ENCODE data around the gene CDH9. TPM values are rescaled to one million over a fixed set of nuclear protein-coding genes. Genes with fewer than 3 reads are reported as not detected.
A peak's percentile ranks its signal among the peaks of the same experiment; 100 is the strongest.

Gene CDH9
- total RNA-seq, 1 donor from 2014 or later = 0.68 TPM

DNA sequence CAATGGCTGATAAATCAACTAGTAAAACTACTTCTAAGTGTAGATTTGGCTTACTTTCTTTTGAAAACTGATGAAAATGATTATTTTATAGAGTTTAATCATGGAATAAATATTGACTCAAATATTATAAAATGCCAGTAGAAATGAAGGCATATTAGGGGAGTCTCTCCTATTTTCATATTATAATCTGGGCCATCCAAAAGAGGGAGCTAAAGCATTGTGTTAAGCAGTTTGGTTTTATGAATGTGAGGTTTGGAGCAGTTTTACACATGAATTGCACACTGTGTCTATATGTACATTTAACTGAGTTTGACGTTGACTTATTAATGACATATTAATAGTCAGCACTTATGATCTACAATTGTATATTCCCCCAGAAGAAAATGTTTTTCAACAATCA is 17.4 kb downstream of the CDH9 start:
- H3K27ac Mint-ChIP-seq = no peak overlapping the region
- H3K4me3 Mint-ChIP-seq = no peak overlapping the region
- TF ChIP-seq, protein P1, sequence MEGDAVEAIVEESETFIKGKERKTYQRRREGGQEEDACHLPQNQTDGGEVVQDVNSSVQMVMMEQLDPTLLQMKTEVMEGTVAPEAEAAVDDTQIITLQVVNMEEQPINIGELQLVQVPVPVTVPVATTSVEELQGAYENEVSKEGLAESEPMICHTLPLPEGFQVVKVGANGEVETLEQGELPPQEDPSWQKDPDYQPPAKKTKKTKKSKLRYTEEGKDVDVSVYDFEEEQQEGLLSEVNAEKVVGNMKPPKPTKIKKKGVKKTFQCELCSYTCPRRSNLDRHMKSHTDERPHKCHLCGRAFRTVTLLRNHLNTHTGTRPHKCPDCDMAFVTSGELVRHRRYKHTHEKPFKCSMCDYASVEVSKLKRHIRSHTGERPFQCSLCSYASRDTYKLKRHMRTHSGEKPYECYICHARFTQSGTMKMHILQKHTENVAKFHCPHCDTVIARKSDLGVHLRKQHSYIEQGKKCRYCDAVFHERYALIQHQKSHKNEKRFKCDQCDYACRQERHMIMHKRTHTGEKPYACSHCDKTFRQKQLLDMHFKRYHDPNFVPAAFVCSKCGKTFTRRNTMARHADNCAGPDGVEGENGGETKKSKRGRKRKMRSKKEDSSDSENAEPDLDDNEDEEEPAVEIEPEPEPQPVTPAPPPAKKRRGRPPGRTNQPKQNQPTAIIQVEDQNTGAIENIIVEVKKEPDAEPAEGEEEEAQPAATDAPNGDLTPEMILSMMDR (conservative IDR thresholded peaks at IDR 0.05) = peak; percentile 62
- H3K36me3 Mint-ChIP-seq = no peaks in the 10 kb centered on the region
- no peak for DNase-seq (ENCODE audit: extremely low spot score, unreplicated experiment)
- H3K4me1 Mint-ChIP-seq (ENCODE audit: unreplicated experiment) = no peaks in the 10 kb centered on the region
- H3K27me3 Mint-ChIP-seq = peaks cover 6% of the 10 kb centered on the region
- no peaks in the 10 kb centered on the region for H3K9me3 Mint-ChIP-seq

- TF ChIP-seq, protein P1 (conservative IDR thresholded peaks at IDR 0.05) = no peak
- no peak overlapping the region for H3K4me3 Mint-ChIP-seq
- H3K27me3 Mint-ChIP-seq = peaks cover 11% of the 10 kb centered on the region
Measured at GRCh38 chr5:27015758-27016157, 22.6 kb downstream of the CDH9 start.

DNA sequence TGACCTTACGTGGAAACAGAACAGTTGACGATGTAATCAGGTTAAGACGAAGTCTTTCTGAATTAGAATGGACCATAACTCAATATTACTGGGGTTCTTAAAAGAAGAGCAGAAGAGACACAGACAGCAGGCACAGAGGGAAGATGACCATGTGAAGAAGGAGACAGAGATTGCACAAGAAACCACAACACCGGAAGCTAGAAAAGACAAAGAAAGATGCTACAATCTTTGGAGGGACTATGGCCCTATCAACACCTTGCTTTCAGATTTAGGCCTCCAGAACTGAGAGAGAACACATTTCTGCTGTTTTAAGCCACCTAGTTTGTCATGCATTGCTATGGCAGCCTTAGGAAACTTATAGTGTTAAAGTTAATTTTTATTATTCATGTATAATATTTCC is 27.1 kb downstream of the CDH9 start:
- no peak overlapping the region for H3K27ac Mint-ChIP-seq

More at GRCh38 chr5:27015758-27016157, 22.6 kb downstream of the CDH9 start:
- H3K4me1 Mint-ChIP-seq (ENCODE audit: unreplicated experiment) = no peaks in the 10 kb centered on the region
- H3K9me3 Mint-ChIP-seq = no peaks in the 10 kb centered on the region
- H3K27ac Mint-ChIP-seq = no peak overlapping the region
- H3K36me3 Mint-ChIP-seq = no peaks in the 10 kb centered on the region
- DNase-seq (ENCODE audit: extremely low spot score, unreplicated experiment) = no peak

GRCh38 chr5:27010646-27011045 is 27.7 kb downstream of the CDH9 start:
- Mint-ChIP-seq H3K9me3 (no peaks in the 10 kb centered on the region), H3K36me3 (no peaks in the 10 kb centered on the region), H3K4me1 (ENCODE audit: unreplicated experiment) (no peaks in the 10 kb centered on the region), H3K27me3 (peaks cover 28% of the 10 kb centered on the region), H3K27ac (no peak overlapping the region), H3K4me3 (no peak overlapping the region)
- no peak for DNase-seq (ENCODE audit: extremely low spot score, unreplicated experiment)
- TF ChIP-seq, protein P1 (conservative IDR thresholded peaks at IDR 0.05) = no peak

More for the DNA sequence above, 27.1 kb downstream of the CDH9 start:
- Mint-ChIP-seq H3K36me3 (no peaks in the 10 kb centered on the region), H3K4me1 (ENCODE audit: unreplicated experiment) (no peaks in the 10 kb centered on the region), H3K9me3 (no peaks in the 10 kb centered on the region), H3K4me3 (no peak overlapping the region), H3K27me3 (peaks cover 25% of the 10 kb centered on the region)
- TF ChIP-seq, protein P1 (conservative IDR thresholded peaks at IDR 0.05) = no peak
- no peak for DNase-seq (ENCODE audit: extremely low spot score, unreplicated experiment)

GRCh38 chr5:27009540-27009915 is 28.9 kb downstream of the CDH9 start:
- TF ChIP-seq, protein P1 (conservative IDR thresholded peaks at IDR 0.05) = no peak
- no peak for DNase-seq (ENCODE audit: extremely low spot score, unreplicated experiment)
- Mint-ChIP-seq H3K27ac (no peak overlapping the region), H3K4me1 (ENCODE audit: unreplicated experiment) (no peaks in the 10 kb centered on the region), H3K4me3 (no peak overlapping the region), H3K27me3 (peaks cover 33% of the 10 kb centered on the region), H3K36me3 (no peaks in the 10 kb centered on the region), H3K9me3 (no peaks in the 10 kb centered on the region)
